GM19240 (cell line): Measurements from ENCODE around the gene SERPINH1.

Source experiments
- DNase-seq: peaks from one replicate; pipeline ENCODE4 v3.0.0; 2011; ENCODE audit warnings: low spot score; ENCODE audit not compliant: insufficient read length

SERPINH1 gene

DNA sequence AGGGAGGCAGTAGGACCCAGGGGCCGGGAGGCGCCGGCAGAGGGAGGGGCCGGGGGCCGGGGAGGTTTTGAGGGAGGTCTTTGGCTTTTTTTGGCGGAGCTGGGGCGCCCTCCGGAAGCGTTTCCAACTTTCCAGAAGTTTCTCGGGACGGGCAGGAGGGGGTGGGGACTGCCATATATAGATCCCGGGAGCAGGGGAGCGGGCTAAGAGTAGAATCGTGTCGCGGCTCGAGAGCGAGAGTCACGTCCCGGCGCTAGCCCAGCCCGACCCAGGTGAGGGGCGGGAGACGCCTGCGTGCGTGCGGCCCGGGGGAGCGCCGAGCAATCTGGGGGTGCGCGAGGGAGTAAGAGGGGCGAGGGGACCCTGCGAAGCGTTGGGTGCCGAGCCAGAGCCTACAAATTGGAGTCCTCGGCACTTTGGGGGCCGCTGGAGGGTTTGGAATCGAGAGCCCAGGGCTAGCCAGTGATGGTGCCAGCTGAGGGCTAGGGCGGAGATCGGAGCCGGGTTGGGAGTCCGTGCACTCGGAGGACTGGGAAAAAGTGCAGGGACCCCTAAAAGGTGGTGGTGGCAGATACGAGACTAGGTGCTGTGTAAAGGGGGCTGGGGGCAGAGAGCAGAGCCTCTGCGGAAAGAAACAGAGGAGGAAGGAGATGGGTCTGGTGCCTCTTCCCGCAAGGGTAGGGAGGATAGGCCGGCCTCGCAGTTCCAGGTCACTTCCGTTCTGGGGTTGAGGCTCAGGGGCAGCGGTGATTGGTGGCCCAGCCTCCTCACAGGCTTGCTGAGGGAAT is at the start of gene SERPINH1:
TSS of gene SERPINH1 (plus strand) at position 206 of the 788 bp plus-strand sequence. CDS start 4,097 bp downstream, outside the sequence.
- peak; percentile 91 for DNase-seq

DNA sequence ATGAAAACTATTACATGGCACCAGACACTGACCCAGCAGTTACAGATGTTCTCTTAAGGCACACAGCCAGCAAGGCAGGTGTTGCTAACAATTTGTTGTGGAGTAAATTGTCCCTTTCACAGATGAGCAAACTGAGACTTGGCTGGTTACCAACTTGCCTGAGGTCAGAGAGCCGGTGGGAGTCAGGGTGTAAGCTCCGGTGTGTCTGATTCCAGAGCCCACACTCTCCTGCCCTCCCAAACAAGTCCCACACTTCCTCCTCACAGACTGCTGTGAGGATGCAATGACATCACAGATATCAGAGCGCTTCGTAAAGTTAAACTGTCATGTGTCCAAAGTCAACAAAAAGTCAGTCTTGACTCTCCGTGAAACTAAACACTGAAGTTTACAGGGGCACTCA is 48.8 kb upstream of the SERPINH1 start:
- DNase-seq: no peak

DNA sequence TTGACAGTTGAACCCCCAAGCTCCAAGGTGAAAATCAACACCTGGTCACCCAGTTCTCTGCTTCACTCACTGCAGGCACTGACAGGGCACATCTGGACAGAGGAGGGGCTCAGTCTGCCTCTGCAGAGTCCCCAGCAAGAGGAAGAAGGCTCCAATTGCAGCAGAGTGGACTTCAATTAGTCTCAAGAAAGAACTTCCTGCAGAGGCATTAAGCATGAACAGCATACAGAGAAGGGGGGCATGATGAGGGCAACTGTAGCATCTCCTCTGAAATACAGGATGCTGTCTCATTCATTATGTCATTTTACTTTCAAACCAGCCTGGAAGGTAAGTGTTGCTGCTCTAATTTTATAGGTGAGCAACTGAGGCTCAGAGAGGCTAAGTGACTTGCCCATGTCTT is 47.5 kb upstream of the SERPINH1 start:
- DNase-seq: no peak

DNA sequence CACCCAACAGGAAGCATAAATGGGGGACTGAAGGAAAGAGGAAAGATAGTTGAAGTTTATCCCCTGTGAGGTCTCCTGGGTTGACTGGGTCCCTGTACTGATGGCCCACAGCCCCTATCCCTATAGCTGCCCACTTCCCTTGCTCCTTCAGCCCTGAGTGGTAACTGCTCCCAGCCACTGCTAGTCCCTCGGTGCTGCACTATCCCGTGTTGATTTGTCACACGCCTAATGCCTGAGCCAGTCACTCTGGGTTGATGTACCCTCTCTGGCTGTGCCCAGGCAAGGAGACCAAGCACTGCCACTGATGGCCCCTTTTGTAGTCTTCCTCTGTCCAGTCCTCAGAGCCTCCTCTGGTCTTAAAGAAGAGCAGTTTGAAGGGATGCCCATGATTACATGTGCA is 45.9 kb upstream of the SERPINH1 start:
- DNase-seq: no peak

DNA sequence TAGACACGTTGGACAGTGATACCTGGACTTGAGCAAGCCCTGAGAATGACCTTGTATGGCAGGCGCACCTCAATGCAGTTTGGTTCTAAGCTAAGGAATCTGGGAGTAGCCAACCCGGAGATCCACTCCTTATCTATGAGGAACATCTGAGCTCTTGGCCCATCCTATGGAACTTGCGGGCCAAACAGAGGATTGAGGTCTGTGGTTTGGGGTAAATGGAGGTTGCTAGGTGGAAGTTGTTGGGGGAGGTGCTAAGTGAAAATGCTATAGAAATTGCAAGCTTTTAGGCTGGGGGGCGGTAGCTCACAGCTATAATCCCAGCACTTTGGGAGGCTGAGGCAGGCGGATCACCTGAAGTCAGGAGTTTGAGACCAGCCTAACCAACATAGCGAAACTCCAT is 45.2 kb upstream of the SERPINH1 start:
- DNase-seq: no peak

DNA sequence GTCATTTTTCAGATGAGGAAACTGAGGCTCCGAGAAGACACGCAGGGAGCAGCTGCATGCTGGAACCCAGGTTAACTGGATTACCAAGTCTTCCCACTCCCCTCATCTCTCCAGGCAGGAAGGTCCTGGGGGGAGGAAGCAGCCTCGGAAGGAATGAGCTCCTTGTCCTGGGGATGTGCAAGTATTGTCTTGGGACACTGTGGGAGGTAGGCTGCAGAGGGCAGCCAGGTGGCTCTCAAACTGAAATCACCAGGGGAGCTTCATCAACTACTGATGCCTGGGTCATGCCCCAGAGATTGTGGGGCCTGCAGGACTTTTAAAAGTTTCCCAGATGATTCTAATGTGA is 43.9 kb upstream of the SERPINH1 start:
- no peak for DNase-seq

DNA sequence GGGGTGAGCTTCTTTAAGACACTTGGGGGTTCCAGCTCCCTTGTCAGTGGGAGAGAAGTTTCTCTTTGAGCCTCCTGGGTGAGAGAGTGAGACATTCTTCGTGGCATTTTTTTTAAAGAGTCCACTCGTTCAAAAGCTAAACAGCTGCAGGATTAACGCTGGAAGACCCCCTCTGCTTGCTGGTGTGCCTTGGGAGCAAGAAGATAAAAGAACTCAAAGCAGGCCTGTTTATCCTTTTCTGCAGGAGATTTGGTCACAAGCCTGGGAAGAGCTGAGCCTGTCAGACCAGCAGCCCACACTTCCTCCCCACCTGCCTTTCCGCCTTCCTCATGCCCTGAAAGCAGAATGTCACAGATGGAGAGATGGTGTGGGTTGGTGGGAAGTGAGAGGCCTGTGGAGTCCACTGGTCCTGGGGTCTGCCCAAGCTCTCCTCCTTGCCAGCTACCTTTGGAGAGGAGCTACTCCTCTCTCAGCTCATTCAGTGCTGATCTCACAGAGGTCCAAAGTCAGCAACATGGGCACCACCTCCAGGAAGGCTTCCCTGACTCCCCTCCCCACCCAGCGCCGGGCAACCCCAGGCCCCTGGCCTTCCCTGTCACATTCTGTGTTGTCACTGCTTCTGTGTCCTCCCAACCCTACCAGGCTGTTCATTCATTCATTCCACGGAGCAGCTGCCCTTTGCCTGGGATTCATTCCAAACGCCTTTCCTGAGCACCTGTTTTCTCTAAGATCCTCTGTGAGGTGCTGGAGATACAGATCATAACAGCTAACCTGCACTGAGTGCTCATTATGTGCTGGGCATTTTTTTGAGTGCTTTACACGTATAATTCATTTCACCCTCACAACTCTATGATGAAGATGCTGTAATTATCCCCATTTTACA is 43.0 kb upstream of the SERPINH1 start:
- no peak for DNase-seq

DNA sequence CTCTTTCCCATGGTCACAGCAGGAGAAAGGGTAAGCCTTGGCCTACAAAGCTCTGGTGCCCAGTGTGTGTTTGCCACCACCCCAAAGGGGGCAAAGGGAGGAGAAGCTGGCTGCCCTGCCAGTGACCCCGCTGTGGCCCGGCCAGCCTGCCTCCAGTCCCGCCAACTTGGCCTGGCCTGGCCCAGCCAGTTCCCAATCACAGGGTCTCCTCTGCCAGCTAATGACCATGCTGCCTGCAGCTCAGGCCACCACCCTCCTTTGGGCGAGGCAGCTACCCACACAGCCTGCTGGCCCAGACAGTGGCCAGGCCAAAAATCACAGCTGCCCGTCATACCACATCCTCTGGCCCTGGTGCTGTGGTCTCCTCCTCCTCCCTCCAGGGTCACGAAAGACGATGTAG is 41.4 kb upstream of the SERPINH1 start:
- DNase-seq: no peak

DNA sequence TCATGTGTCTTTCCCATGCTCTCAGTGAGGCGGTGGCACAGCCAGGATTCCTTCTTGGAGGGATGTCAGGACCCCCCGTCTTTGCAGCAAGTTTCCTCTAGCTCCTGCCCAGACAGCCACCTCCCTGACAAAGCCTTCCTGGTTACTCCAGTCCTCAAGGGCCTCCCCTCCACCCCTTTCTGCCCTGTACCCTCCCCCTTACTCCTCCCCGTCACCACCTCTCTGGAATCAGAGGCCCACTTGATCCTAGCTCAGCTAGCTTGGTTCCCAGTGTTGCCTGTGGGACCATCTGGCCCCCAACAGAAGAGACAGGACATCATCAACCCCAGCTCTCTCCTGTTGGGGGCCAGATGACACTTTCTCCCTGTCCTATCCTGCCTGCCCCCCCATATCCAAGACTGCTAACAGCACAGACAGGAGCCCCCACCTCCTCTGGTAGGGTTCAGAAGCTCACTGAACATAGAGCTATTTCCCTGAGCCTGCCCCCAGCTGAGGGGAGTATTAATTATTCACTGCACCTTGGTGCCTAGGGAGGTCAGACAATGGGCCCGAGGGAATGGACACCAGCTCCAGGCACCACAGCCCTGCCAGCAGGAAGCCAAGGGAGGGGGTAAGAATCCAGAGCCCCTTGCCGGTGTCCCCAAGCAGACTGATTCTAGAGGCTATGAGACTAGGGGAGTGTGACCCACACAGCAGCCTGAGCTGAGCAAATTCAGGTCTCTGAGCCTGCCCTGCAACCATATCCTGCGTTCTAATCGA is 39.6 kb upstream of the SERPINH1 start:
- no peak for DNase-seq

DNA sequence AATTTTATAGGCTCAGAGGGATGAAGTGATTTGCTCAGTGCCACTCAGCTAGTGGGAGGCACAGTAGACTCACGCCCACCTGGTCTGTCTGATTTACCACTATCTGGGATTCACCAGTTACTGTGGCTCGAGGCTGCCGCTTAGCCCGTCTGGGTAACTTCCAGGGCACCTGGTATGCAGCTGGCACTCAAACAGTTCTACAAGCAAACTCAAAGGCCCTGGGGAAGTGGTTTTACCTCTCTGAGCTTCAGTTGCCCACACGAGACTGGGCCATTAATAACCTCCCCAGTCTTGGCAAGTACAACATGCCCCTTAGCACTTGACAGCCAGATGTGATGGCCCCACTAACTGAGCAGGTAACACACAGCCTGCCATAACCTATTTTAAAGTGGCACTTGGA is 38.9 kb upstream of the SERPINH1 start:
- DNase-seq: no peak

DNA sequence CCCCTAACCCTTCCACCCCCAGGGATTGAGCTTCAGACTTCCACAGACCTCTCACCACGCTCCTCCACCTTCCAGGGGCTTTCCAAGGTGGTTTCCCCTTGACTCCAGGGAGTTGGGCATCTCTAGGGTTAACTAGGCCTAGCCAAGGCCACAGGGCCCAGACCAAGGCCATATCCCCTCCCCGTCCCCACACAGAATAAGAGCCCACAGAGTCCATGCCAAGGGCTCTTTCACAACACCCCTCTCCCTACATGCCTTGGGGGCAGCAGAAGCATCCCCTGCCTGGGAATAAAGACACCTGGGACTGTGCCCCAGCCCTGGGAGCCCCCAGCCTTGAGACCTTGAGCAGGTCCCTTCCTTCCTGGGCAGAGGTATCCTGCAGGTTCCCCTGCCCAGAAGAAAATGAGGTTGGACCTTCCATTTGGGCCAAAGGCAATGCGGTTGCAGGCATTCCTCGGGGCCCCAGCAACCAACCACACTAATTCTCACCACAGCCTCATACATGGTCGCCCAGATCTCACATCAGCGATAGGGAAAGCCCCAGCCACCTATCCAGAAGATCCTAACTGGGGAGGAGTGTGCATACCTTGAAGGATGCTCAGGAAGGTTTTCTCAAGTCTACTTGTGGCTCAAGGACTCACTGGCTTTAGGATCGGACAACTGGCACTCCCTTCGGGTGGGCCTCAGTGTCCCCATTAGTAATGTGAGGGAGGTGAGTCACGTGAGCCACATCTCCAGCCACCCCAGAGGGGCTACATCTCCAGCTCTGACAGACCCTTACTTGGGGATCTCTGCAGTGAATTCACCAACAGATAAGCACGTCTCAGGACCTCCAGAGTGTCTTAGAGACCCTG is 38.0 kb upstream of the SERPINH1 start:
- no peak for DNase-seq

DNA sequence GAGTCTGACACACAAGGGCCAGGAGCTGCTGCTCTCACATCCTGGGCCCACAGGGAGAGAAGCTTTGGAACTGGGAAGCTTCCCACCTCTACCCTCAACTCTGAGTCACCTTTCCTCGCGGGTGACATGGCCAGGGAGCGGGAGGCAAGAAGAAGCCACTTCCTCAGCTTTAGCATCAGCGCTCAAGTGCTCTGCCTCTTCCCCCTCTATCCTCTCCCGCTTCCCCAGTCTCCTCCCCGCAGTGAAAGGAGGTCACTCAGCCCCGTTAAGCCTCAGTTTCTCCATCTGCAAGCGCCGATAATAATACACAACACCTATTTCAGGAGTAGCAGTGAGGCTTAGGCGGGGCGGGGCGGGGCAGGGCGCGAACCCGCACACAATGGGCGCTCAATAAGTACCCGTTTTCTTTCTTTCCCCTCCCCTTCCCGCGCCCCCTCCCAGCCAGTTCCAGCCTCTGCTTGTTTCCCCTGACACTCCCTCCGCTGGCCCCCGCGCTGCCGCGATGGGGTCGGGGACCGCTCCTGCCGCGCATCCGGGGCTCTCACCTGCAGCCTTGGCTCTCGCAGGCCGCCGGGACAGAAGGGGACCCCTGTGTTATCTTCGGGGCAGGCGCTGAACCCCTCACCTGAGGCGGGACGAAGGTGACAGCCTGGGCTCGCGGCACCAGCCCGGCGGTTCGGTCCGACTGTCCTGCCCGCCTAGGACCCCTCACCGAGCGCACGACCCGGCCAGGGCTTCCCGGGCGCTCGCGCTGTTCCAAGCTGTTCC is 37.2 kb upstream of the SERPINH1 start:
- DNase-seq: no peak

DNA sequence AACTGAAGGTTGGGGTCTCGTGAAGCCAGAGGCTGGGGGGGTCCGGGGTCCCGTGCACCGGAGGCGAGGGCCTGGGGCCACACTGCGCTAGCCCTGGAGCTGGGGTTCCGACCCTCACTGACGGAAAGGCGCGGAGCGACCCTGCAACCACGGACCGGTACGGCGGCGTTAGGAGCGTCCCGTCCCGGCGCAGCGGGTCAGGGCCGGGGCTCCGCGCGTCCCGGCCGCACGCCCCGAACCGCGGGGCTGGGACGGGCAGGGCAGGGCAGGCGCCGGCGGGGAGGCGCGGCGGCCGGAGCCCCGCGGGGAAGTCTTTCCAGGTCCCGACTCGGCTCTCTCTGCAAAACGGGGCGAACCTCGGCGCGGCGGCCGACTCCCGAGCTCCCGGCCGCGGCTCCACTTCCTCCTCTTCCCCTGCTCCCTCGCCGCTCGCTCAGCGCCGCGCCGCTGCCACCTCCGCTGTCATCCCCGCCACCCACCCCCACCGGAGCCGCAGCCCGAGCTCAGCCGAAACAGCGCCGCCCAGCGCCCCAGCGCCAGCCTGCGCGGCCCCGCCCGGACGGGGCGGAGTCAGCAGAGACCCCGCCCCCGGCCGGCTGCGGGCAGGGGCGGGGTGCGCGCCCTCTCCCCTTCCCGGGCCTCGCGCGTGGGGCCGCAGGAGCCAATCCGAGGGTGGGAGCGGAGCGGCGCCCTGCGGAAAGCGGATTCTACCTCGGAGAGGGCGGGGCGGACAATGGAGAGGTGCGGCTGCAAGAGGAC is 36.4 kb upstream of the SERPINH1 start, which contains the start of gene GDPD5:
TSS of gene GDPD5 (minus strand) at position 509 of the 759 bp plus-strand sequence. CDS start 48,206 bp downstream, outside the sequence.
- peak; percentile 82 for DNase-seq

DNA sequence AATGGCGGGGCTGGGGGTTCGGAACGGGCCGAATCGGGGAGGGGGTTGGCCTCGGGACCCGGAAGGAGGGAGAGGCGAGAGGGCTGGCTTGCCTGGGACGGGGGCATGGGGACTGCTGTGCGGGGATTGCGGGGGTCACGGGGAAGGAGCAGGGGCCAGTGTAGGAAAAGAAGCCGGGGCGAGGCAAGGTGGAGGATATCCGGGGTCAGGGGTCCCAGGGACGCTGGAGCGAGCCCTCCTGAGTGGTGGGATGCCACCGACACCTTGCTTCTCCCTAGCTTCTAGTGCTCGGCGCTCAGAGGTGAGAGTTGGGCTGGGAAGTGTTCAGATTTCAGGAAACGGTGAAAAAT is 35.9 kb upstream of the SERPINH1 start:
- no peak for DNase-seq

DNA sequence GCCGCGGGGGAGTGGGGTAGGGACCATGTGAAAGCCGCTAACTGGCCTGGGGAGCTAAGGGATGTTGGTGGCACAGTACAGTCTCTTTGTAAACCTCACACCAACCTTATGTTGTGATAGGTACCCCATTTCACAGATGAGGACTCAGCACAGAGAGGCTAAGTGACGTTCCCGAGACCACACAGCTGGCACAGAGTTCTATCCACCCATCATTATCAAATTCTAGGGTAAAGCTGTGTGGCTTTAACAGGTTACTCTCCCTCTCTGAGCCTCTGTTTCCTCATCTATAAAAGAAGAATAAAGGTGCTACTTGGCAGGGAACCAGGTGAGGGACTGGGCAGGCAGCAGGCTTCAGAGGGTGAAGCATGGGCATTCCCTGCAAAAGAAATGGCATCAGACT is 34.9 kb upstream of the SERPINH1 start:
- no peak for DNase-seq

DNA sequence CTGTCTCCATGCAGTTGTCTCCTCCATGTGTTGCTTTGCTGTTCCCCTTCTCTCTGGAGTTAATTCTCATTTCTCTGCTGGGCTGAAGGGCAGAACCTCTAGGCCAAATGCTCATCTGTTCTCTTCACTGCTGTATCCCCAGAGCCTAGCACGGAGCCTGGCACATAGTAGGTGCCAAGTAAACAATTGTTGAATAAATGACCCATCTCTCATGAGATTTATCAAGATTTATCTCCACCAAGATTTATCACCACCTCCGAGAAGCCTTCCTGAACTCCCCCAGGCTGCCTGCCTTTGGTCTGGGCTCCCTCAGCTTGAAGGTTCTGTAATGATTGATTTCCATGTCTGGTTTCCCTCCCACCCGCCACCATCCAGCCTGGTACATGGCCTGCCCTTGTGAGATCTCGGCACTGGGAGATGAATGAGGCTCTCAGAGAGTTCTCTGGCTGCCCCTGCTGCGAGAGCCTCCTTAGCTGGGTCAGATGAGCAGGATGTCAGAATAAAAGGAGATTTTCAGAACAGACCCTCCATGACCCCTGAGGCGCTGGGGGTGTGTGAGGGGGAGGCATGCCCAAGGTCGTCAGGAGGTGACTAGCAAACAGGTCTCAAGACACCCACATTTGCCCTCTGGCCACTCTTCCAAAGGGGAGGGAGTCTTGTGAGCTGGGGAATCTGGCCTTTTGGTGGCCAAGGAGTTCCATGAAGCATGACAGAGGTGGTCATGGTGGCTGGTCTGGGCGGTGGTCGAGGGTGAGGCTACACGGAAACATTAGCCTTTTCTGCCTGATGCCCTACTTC is 33.9 kb upstream of the SERPINH1 start:
- no peak for DNase-seq

DNA sequence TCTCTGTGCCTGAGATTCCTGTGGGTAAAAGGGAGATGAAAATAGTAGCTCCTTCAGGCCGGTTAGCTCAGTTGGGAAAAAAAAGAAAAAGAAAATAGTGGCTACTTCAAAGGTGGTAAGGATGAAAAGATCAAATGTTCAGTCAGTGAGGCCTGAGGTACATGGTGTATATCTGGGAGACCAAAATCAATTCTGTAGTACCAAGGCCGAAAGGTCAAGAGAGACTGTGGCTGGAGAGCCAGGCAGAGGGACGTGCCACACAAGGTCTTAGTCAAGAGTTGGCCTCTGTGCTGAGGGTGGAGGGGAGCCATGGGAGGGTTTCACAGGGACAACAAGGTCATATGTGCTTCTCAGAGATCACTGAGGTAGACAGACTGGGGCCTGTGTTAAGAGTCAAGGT is 31.5 kb upstream of the SERPINH1 start:
- DNase-seq: no peak

DNA sequence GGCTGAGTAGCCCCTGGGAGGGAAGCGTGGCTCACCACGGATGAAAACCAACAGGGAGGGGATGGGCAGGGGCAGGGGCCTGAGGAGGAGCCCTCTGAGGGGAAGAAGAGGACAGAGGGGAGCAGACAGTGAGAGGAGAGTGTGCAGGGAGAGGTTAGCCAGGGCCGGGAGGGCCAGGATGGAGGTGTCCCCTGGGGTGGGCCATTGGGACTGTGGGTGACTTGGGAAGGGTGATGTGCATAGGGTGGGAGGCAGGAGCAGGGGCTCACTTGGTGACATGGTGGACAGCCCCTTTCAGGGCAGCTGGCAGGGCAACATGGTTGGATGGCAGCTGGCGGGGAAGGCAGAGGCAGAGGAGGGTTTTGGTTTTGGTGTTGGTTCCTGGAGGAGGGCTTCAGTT is 30.7 kb upstream of the SERPINH1 start:
- DNase-seq: no peak
